ENCODE results near the gene C1orf167.

GRCh38 chr1:11786168-11786567 lies 24.2 kb downstream of the C1orf167 start:
- no peak for TF ChIP-seq CTCF (IDR thresholded peaks at IDR 0.05; ENCODE audit: low read length)
- no peak for TF ChIP-seq EZH2 (IDR thresholded peaks at IDR 0.05; ENCODE audit: borderline replicate concordance, low read length)
